Measurements from ENCODE around the gene ACOX2.

GRCh38 chr3:58581328-58582091 lies 44.5 kb upstream of the ACOX2 start:
- TF ChIP-seq, protein P1, sequence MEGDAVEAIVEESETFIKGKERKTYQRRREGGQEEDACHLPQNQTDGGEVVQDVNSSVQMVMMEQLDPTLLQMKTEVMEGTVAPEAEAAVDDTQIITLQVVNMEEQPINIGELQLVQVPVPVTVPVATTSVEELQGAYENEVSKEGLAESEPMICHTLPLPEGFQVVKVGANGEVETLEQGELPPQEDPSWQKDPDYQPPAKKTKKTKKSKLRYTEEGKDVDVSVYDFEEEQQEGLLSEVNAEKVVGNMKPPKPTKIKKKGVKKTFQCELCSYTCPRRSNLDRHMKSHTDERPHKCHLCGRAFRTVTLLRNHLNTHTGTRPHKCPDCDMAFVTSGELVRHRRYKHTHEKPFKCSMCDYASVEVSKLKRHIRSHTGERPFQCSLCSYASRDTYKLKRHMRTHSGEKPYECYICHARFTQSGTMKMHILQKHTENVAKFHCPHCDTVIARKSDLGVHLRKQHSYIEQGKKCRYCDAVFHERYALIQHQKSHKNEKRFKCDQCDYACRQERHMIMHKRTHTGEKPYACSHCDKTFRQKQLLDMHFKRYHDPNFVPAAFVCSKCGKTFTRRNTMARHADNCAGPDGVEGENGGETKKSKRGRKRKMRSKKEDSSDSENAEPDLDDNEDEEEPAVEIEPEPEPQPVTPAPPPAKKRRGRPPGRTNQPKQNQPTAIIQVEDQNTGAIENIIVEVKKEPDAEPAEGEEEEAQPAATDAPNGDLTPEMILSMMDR (conservative IDR thresholded peaks at IDR 0.05 in 1 of 2, IDR thresholded peaks at IDR 0.05 in 1 of 2; ENCODE audit: low read depth in 1 of 2, low read length in 2 of 2): no peak
- no peak for TF ChIP-seq EZH2 (IDR thresholded peaks at IDR 0.05; ENCODE audit: low read length, missing control alignments)
